ENCODE results near the gene SLC18A3.

SLC18A3 gene

GRCh38 chr10:49569031-49569631 is 41.0 kb upstream of the SLC18A3 start:
- CTCF ChIA-PET = interaction anchor here (5.3 kb wide), 1 partner anchor 25 kb away, joined by 32 read pairs; no protein-coding TSS in a partner anchor
- no peak for TF ChIP-seq CTCF (IDR thresholded peaks at IDR 0.05; ENCODE audit: control extremely low read depth, extremely low read depth, low read depth, missing control alignments)
- DNase-seq (ENCODE audit: extremely low spot score) = no peak
- POLR2A ChIA-PET = no interaction called here

GRCh38 chr10:49571388-49571787 is 38.7 kb upstream of the SLC18A3 start:
- TF ChIP-seq CTCF (IDR thresholded peaks at IDR 0.05; ENCODE audit: control extremely low read depth, extremely low read depth, low read depth, missing control alignments) = no peak
- no peak for DNase-seq (ENCODE audit: extremely low spot score)
- CTCF ChIA-PET = interaction anchor here (1.0 to 1.4 kb wide), 2 partner anchors 8 to 22 kb away, joined by 3 to 6 read pairs; no protein-coding TSS in a partner anchor
- POLR2A ChIA-PET = no interaction called here

- ChIA-PET CTCF (no interaction called here), POLR2A (no interaction called here)
- no peak for TF ChIP-seq CTCF (IDR thresholded peaks at IDR 0.05; ENCODE audit: control extremely low read depth, extremely low read depth, low read depth, missing control alignments)
- no peak for DNase-seq (ENCODE audit: extremely low spot score)
These were observed 37.5 kb upstream of the SLC18A3 start for GRCh38 chr10:49572594-49573114.

- no peak for TF ChIP-seq CTCF (IDR thresholded peaks at IDR 0.05; ENCODE audit: control extremely low read depth, extremely low read depth, low read depth, missing control alignments)
- ChIA-PET CTCF (interaction anchor here (1.3 to 3.2 kb wide), 2 partner anchors 11 to 19 kb away, joined by 4 to 13 read pairs; no protein-coding TSS in a partner anchor), POLR2A (no interaction called here)
- DNase-seq (ENCODE audit: extremely low spot score) = no peak
These were observed 34.5 kb upstream of the SLC18A3 start for GRCh38 chr10:49575489-49576072.

GRCh38 chr10:49577182-49577925 is 32.8 kb upstream of the SLC18A3 start:
- ChIA-PET CTCF (interaction anchor here (3.2 kb wide), 1 partner anchor 16 kb away, joined by 13 read pairs; no protein-coding TSS in a partner anchor), POLR2A (no interaction called here)
- peak; percentile 20 for DNase-seq (ENCODE audit: extremely low spot score)
- no peak for TF ChIP-seq CTCF (IDR thresholded peaks at IDR 0.05; ENCODE audit: control extremely low read depth, extremely low read depth, low read depth, missing control alignments)

GRCh38 chr10:49578392-49578791 is 31.7 kb upstream of the SLC18A3 start:
- ChIA-PET CTCF (interaction anchor here (3.2 kb wide), 1 partner anchor 15 kb away, joined by 13 read pairs; no protein-coding TSS in a partner anchor), POLR2A (no interaction called here)
- TF ChIP-seq CTCF (IDR thresholded peaks at IDR 0.05; ENCODE audit: control extremely low read depth, extremely low read depth, low read depth, missing control alignments) = no peak
- DNase-seq (ENCODE audit: extremely low spot score) = no peak

All from GM10248 (cell line).